HG02759 (cell line): ENCODE data around the gene GLG1.
"Not testable (repeated sequence)": the region's sequence is repeated elsewhere in the genome, so short reads cannot be mapped to it uniquely, and the experiment has no call there.

Experiments
- ATAC-seq: cut with Tn5 transposase; IDR thresholded peaks from one replicate; pipeline ENCODE4 v1.9.1; 2021; ENCODE audit warnings: mild to moderate bottlenecking, moderate library complexity; ENCODE audit not compliant: unreplicated experiment

GLG1 gene

DNA sequence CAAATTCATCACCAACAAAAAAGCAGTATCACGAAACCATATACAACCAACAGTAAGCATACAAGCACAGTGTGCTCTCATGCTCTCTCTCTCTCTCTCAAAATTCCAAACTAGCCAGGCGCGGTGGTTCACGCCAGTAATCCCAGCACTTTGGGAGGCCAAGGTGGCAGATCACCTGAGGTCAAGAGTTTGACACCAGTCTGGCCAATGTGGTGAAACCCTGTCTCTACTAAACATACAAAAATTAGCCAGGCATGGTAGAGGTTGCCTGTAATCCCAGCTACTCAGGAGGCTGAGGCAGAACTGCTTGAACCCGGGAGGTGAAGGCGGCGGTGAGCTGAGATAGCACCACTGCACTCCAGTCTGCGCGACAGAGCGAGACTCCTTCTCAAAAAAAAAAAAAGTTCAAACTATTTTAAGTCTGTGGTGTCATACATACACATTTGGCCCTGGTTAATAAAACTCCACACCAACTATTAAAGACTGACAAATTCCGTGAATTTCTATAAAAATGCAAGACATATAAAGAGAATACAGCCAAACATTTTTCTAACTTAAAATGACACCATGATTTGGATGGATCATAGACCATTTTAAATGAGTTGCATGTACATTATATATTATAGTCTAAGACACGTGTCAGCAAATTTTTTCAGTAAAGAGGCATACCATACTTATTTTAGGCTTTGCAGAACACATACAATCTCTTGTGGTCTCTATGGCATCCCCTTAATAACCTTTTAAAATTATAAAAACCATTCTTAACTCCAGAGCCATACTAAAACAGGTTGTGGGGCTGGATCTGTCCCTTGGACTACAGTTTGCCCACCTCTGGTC is 30.9 kb downstream of the GLG1 start:
- ATAC-seq, result no peak

DNA sequence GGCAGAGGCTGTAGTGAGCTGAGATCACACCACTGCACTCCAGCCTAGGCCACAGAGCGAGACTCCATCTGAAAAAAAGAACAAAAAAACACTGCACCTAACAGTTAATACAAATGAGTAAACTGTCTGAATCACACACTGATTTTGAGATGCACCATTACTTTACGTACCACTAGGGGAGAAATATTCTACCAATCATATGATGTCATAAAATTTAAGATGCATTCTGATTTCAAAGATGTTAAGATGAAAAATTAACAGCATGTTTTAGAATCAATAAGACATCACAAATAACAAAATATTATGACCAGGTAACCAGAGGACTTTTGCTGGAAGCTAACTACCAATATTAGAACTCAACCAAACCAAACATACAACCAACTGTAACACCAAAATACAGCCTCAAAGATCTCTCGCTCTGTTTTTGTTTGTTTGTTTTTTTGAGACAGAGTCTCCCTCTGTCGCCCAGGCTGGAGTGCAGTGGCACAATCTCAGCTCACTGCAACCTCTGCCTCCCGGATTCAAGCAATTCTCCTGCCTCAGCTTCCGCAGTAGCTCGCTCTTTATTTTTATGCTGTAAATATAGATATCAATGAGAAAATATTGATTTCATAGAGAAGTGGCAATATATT is 31.6 kb downstream of the GLG1 start:
- no peak for ATAC-seq

DNA sequence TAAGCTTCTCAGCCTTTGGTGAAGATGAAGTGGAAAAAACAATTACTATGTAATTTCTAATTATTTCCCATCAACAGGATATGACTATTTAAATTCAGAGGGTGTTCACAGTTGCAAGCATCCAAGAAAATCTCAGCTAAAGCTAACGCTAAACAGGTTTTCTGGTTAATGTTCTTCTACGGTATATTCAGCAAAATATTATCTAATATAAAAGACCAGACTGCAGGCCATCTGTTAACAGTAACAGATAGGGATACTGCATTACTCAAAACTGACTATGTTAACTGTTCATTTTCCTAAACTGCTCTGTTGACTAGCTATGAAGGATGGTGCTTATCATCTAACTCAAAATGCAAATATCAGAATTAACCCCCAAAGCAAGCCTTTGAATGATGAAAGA is 32.8 kb downstream of the GLG1 start:
- ATAC-seq, result no peak

DNA sequence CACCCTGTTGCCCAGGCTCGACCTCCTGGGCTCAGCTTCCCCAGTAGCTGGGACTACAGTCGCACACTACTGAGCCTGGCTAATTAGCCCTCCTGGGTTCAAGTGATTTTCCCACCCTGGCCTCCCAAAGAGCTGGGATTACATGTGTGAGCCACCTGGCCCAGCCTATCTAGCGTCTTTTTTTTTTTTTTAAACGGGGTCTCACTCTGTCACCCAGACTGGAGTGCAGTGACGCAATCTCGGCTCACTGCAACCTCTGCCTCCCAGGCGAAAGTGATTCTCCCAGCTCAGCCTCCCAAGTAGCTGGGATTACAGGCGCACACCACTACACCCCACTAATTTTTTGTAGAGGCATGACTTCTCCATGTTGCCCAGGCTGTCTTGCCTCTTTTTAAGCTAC is 33.3 kb downstream of the GLG1 start:
- ATAC-seq, result no peak

DNA sequence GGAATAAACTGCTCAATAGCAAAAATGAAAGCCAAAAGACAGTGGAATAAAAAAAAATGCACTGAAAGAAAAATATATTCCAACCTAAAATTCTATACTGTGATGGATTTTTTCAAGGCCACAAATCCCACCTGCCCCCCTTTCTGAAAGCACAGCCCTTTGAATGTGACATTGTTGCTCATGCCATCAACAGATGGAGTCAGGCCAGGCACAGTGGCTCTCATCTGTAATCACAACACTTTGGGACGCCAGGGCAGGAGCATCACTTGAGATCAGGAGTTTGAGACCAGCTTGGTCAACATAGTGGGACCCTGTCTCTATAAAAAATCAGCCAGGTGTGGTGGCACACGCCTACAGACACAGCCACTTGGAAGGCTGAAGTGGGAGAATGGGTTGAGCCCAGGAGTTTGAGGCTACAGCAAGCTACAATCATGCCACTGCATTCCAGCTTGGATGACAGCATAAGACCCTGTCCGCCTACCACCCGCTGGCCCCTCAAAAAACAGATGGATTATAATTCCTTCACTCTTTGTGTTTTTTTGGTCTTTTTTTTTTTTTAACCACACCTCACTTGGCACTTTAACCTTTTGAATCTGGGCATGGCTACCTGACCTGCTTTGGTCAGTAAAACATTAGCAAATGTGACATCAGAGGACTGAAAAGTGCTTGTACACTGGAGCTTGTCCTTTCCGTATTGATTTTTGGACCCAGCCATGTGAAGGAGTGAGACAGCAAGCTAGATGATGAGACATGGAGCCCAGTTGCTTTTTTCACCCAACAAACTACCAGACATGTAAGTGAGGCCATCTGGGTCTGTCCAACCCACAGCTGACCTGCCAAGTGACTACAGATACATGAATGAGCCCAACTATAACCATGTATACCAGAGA is 36.3 kb downstream of the GLG1 start:
- no peak for ATAC-seq

DNA sequence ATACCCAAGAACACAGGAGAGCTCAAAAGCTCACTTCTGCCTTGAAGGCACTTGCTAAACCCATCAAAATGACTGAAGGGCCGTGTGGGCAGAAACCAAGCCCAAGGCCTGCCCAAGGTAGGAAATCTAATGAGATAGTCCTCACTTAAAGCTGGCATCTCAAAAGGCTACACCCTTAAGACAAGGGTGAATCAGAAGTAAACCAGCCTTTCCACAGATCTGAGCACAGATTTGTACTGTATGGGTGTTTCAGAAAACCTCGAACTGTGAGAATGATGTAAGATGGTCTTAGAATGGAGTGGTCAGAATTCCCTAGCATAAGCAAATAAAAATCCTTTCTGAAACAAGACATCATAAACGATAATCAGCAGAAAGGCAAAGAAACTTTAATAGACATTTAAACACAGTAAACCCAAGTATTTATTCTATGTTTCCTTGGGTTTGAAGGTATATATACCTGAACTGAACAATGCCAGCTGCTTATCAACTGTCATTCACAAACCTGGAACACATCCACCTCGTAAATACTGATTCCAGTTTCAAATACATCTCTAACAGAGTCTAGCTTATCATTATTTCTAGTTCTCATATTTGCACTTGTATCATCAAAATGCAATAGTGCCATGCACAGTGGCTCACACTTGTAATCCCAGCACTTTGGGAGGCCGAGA is 37.8 kb downstream of the GLG1 start:
- ATAC-seq, result no peak

DNA sequence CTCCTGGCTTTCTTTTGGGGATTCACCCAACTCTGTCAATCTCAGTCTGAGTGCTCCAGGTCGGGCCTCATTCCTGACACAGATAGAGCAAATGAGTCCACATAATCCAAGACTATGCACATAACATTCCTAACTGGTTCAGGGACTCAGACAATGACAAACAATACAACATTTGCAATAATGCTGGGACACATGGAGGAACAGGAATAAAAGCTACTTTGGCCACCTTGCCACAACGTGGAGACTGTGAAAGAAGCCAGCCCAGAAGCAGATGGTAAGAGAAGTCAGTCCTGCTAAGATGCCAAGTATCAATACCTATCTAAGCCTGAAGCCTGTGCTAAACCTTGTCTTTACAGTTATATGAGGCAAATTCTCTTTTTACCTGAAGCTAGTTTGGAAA is 39.0 kb downstream of the GLG1 start:
- no peak for ATAC-seq

DNA sequence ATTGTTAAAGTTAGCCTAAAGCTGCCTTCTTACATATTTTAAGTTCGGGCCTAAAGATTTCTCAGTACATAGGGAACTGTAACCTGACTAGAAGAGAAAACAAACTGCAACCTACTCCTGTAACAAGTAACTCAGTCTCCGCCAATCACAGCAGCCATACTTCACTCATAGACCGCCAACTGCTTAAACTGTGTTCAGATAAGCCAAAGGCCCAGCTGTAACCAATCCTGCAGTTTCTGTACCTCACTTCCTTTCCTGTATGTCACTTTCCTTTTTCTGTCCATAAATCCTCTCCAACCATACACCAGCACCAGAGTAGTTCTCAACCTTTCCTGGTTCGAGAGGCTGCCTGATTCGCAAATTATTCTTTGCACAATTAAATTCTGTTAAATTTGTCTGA is 41.5 kb downstream of the GLG1 start:
- no peak for ATAC-seq

DNA sequence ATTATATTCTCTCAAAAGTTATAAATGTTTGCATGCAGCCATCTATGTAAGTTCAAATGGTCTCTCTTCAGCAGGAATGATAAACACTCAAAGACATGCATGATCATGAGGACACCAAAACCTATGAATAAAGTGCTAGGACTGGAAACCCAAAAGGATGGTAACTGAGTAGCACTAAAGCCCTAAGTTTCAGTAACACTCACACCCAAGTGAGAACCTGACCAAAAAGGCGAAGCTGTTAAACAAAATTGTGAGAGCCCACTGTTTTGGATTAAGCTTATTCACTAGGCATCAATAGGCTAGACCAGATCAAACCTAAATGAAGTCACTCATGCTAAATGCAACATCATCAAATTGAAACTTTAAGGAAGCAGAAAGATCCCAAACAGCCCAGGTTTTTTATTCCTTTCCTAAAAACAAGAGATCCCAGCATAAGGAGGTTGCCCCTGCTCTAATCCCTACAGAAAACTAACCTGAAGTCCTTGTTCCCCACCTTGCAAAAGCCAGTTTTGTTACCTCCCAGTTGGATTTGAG is 42.4 kb downstream of the GLG1 start:
- no peak for ATAC-seq

DNA sequence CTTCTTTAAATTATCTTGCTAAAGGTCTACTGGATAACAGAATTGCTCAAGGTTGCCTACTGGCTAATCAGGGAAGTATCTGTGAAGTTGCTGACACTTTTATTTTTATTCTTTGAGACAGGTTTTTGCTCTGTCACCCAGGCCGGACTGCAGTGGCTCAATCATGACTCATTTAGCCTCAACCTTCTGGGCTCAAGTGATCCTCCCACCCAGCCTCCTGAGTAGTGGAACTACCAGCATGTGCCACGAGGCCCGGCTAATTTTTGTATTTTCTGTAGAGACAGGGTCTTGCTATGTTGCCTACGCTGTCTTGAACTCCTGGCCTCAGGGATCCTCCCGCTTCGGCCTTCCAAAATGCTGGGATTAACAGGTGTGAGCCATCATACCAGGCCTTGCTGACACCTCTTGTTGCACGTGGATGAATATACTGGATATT is 43.1 kb downstream of the GLG1 start:
- no peak for ATAC-seq

DNA sequence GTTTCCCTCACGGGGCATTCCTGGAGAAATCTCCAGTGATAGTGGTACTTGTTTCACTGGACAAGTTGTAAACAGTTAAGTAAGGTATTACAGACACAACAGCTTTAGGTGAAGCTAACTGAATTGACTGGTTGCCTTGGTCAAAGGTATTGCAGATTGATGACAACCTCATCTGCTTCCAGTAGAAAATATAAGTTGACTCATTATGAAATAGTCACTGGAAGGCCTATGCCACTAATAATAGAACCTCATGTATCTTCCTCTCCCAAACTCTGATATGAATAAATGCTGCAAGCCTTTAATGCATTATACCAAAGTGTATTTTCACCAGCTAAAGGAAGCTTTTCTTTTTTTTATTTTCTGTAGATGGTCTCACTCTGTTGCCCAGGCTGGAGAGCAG is 44.8 kb downstream of the GLG1 start:
- no peak for ATAC-seq

DNA sequence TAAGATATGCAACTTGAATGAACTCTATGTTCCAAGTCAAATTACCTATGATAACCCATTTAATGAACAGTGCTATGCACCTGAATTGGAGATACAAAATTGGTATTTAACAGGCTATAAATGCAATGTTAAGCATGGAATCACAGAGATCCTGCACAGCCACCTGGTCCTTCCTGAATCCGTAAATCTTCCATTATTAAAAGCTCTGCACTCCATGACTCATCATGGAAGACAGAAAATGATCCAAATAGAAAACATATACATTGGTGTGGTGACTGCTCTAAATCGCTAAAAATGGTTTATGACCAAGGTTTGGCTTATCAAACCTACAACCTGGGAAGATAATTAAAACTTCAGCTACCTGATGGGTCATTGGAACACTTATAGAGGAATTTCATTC is 45.3 kb downstream of the GLG1 start:
- ATAC-seq, result no peak

DNA sequence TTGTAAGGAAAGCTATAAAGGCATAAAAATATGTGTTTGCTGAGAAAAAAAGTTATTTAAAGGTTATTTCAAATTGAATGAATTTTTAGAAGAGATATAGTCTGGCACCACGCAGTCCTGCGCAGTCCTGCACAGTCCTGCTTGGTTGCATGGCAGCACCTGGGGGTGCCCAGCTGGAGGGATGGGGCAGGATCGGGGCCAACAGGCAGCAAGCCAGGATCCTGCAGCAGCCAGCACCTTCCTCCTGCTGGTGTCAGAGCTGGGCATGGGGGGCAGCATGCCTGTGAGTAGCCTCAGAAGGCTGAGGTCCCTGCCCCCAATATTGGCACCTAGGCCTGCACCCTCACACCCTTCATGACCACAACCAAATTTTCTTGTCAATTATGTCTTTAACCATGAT is 46.0 kb downstream of the GLG1 start:
- ATAC-seq, result no peak

DNA sequence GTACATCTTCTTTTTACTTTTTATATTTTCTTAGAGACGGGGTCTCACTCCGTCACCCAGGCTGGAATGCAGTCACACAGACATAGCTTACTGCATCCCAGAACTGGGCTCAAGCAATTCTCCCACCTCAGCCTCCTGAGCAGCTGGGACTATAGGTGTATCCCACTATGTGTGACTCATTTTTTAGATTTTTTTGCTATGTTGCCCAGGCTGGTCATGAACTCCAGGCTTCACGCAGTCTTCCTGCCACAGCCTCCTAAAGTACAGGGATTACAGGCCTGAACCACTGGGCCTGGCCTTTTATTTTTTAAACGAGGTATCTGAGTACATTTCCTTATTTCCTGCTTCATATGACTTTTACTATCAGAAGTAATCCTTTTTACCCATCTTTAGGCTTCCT is 48.0 kb downstream of the GLG1 start:
- no peak for ATAC-seq

DNA sequence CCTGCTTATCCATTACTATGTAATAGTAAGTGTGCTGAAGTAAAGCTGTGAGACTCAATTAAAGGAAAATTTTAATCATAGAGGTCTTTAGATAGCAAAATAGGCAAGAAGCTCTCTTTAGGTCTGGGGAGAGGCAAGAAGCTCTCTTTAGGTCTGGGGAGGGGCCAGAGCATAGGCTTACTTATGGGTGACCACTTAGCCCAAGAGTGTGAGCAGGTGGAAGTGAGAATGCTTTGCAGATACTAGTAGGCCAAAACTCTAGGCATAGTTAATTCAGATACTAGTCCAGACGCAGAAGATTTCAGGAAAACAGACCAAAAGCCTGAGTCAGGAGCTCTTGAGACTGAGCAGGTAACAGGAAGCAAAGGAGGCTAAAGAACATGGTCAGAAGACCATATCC is 49.6 kb downstream of the GLG1 start:
- ATAC-seq, result no peak

DNA sequence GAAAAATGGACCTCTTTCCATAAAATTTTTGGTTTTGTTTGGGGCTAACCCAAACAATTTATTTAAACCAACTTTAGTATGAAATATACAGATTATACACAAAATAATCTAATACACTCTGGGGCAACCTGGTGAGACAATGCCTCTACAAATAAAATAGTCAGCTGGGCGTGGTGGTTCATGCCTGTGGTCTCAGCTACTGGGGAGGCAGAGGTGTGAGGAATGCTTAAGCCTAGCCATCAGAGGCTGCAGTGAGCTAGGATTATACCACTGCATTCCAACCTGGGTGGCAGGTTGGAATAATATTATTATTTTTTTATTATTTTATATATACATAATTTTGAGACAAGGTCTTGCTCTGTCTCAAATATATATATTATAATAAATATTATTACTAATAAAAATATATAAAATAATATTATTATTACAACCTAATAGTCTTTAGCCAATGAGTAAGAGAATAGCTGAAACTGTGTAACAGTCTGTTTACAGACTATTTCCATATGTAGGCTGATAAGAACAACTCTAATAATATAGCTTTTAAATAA is 50.5 kb downstream of the GLG1 start:
- ATAC-seq, result no peak

DNA sequence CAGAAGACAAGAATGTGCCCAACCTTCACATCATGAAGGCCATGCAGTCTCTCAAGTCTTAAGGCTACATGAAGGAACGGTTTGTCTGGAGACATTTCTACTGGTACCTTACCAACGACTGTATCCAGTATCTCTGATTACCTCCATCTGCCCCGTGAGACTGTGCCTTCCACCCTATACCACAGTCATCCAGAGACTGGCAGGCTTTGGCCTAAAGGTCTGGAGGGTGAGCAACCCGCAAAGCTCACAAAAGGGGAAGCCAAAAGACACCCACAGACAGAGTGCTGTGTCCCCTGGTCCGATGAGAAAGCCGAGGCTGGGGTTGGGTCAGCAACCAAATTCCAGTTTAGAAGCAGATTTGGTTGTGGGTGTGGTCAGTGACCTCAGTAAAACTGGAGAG is 54.6 kb downstream of the GLG1 start:
- not testable (repeated sequence) for ATAC-seq

DNA sequence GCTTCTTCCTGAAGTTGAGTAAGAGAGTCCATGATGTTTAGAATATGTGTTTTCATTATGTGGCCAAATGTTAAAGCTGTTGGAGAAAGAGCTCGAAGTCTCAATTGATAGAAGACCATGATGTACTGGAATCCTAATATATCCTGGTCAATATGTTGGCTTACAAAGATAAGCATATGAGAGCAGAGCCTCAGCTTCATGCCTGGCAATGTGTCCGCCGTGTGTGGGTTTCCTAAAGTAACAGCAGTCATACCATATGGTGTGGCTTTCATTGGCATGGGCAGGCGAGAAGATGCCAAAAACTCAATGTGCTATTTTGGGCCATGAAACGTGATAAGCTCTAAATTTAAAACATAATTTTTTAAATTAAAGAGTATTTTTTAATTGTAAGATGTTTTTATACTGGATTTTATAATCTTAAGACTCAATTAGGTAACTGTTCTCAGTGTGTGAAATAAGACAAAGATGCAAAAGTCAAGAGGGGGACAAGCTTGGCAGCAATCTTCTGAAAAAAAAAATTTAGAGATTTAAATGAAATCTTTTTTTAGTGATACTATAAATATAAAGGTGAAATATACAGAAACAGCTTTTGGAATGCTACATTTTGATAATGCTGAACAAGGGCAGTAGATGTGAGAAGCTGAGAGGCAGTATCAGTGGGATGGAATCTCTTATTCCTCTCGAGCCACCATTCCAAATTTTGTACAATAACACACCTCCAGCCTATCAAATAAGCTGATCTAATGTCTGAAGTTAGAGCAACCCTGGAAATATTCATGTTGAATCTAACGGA is 56.5 kb downstream of the GLG1 start:
- not testable (repeated sequence) for ATAC-seq

DNA sequence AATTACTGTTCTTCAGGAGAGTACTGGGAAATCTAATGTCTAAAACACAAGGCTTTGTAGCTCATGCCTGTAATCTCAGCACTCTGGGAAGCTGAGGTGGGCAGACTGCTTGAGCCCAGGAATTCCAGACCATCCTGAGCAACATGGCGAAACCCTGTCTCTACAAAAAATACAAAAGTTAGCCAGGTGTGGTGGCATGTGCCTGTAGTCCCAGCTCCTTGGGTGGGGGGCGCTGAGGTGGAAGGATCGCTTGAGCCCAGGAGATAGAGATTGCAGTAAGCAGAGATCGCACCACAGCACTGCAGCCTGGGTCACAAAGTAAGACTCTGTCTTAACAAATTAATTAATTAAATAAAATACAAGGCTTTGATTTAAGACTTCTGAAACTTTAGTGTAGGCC is 60.8 kb downstream of the GLG1 start:
- ATAC-seq, result not testable (repeated sequence)
